Muscle of back (tissue), 13 donors: ENCODE results near the gene ZFP91. TPM values are rescaled to one million over a fixed set of nuclear protein-coding genes. Genes with fewer than 3 reads are reported as not detected.
"Not testable (repeated sequence)": the region's sequence is repeated elsewhere in the genome, so short reads cannot be mapped to it uniquely, and the experiment has no call there.

ENCODE experiments used
- DNase-seq, 3 donors: peaks; one replicate each; pipeline versions ENCODE4 v3.0.0 to v3.0.0-alpha.2; 2013
- long read RNA-seq, 9 donors: transcript quantifications; one replicate each; lab custom pipeline, GENCODE V29; 2026
- polyA plus RNA-seq, 10 donors: library from polyadenylated mRNA; unstranded; fragments of 120-200 nt; gene quantifications; one replicate each; pipeline ENCODE4 v1.2.1, GENCODE V29; 2013; ENCODE audit not compliant: insufficient read length in 10 of 10

ZFP91 gene, protein sequence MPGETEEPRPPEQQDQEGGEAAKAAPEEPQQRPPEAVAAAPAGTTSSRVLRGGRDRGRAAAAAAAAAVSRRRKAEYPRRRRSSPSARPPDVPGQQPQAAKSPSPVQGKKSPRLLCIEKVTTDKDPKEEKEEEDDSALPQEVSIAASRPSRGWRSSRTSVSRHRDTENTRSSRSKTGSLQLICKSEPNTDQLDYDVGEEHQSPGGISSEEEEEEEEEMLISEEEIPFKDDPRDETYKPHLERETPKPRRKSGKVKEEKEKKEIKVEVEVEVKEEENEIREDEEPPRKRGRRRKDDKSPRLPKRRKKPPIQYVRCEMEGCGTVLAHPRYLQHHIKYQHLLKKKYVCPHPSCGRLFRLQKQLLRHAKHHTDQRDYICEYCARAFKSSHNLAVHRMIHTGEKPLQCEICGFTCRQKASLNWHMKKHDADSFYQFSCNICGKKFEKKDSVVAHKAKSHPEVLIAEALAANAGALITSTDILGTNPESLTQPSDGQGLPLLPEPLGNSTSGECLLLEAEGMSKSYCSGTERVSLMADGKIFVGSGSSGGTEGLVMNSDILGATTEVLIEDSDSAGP
- polyA plus RNA-seq, result 10 to 100 TPM; 37.1 to 48.6 (median 43.2) TPM
- long read RNA-seq, donor 1, full-length matches to known transcripts, result 9 of 68 reads
- long read RNA-seq, donor 1, partial matches to known transcripts, result 59 of 68 reads
- long read RNA-seq, donor 1, other reads (novel, unspliced or antisense), result 0 of 68 reads
- long read RNA-seq, donor 2, full-length matches to known transcripts, result 1 of 1 reads
- long read RNA-seq, donor 2, partial matches to known transcripts, result 0 of 1 reads
- long read RNA-seq, donor 2, other reads (novel, unspliced or antisense), result 0 of 1 reads
- long read RNA-seq, donor 3, result 0 reads
- long read RNA-seq, donor 4, full-length matches to known transcripts, result 2 of 2 reads
- long read RNA-seq, donor 4, partial matches to known transcripts, result 0 of 2 reads
- long read RNA-seq, donor 4, other reads (novel, unspliced or antisense), result 0 of 2 reads
- long read RNA-seq, donor 5, full-length matches to known transcripts, result 1 of 1 reads
- long read RNA-seq, donor 5, partial matches to known transcripts, result 0 of 1 reads
- long read RNA-seq, donor 5, other reads (novel, unspliced or antisense), result 0 of 1 reads
- long read RNA-seq, donor 6, full-length matches to known transcripts, result 1 of 15 reads
- long read RNA-seq, donor 6, partial matches to known transcripts, result 14 of 15 reads
- long read RNA-seq, donor 6, other reads (novel, unspliced or antisense), result 0 of 15 reads
- long read RNA-seq, donor 7, full-length matches to known transcripts, result 4 of 4 reads
- long read RNA-seq, donor 7, partial matches to known transcripts, result 0 of 4 reads
- long read RNA-seq, donor 7, other reads (novel, unspliced or antisense), result 0 of 4 reads
- long read RNA-seq, donor 8, result 0 reads
- long read RNA-seq, donor 9, result 0 reads

DNA sequence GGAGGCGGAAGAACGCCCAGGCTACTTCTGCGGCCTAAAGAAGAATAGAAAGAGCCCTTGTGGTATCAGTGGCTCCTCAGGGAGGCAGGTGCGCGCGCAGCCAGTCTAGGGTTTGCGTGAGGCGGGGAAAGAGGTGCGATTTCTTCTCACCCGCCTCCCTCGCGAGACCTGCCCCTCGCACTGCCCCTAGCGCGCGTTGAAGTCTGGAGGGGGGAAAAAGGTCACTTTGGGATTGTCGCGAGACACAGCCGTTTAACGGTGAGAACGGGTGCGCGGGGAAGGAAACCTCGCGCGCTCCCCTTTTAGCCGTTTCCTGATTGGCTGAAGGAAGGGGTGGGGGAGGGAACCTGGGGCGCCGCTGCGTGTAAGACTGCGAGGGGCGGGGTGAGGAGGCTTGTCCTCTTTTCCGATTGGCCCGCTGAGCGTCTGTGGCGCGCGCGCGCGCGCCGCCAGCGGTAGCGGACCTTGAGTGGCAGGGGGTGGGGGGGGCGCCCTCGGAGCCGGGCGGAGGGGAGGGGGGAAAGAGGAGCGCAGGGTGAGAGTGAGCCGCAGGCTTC lies at the start of gene ZFP91:
Gene ZFP91 (plus strand): TSS at position 429 of the 557 bp plus-strand sequence. CDS start 219 bp downstream, outside the sequence.
- peak; percentile 98 to 99 (median 99) for DNase-seq

DNA sequence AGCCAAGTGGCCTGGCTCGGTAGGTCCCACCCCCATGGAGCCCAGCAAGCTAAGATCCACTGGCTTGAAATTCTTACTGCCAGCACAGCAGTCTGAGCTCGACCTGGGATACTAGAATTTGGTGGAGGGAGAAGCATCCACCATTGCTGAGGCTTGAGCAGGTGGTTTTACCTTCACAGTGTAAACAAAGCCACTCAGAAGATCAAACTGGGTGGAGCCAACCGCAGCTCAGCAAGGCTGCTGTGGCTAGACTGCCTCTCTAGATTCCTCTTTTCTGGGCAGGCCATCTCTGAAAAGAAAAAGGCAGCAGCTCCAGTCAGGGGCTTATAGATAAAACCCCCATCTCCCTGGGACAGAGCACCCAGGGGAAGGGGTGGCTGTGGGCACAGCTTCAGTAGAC lies 48.6 kb upstream of the ZFP91 start:
- no peak for DNase-seq

DNA sequence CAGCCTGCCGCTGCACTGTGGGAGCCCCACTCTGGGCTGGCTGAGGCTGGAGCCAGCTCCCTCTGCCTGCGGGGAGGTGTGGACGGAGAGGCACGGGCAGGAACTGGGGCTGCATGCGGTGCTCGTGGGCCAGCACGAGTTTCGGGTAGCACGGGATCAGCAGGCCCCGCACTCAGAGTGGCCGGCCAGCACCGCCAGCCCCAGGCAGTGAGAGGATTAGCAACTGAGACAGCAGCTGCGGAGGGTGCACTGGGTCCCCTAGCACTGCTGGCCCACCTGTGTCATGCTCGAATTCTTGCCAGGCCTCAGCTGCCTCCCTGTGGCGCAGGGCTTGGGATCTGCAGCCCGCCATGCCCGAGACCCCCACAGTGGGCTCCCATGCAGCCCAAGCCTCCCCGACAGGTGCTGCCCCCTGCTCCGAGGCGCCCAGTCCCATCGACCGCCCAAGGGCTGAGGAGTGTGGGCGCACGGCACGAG lies 47.0 kb upstream of the ZFP91 start:
- DNase-seq, result no peak

DNA sequence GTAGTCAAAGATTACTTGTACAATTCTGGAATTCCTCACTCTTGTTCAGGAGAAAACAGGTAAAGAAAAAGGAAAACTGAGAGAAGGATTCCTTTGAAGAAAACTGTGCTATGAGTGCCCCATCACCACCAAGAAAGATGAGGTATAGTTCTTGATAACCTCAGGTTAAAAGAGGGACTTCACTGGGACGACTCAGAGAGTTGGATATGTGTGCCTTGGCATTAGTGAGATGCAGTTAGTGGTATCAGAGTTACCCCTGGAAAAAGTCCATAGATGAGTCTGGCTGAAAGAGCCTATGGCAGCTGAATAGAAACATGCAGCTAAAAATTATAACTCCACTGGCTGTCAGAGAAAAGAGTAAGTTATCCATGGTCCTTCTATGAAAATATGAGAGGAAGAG lies 32.0 kb upstream of the ZFP91 start:
- DNase-seq, result no peak

DNA sequence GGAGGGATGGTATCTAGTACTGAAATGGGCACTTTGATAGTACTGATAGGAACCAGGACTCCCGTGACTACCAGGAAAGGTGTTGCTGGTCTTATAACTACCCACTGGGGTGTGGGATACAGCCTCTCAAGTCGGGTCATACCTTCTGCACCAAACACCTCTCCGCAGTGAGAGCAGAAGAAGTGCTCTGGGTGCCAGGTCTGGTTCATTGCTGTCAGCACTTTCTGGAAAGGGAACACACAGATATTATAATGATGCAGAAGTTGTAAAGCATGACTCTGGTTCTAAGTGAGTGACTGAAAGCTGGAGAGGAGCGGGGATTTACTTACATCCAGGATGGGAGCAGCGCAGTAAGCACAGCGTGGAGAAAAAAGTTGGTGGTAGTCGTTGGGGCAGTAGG lies 29.2 kb upstream of the ZFP91 start:
- no peak for DNase-seq

DNA sequence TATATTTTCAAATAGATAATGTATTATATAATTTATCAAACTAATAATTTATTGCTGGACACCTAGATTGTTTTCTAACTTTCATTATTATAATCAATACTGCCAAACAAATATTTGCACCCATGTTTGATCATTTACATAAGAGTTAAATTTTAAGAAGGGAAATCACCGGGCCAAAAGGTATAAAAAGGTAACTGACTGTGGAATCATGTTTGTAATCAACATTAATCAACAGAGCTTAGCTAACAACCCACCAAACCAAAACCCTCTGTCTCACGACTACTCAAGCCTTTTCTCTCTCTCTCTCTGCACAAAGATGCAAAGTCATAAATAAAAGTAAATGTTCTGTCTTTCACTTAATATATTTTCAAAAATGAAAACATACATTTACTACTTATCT lies 18.0 kb upstream of the ZFP91 start:
- no peak for DNase-seq

DNA sequence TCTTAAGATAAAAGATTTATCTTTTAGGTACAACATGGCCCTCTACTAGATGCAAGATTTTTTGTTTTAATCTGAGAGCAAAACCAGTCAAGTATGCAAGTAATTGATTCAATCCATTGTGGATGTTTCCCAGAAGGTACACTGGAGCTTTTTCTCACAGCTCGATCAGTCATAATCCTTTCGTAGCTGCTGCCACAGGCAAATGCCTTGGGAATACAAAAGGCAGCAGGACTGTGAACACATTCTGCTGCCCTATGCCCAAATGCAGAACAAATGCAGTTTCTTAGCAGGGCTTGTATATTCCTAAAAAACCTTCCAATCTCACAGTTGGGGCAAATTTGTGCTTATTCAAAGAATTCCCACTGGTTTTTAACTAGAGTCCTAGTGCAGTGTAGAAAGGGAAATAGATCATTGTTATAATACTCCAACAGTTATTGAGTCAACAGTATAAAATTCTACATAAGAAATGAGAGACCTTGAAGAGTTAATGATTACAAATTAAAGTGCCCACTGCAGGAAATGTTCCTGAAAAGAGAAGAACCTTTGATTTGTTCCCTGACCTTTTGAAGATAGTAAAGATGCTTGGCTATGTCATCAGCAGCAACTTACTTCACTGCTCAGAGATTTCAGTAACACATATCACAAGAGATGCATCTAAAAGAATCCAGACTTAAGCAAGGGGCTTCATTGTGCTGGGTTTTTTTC lies 17.3 kb upstream of the ZFP91 start:
- DNase-seq, result no peak

DNA sequence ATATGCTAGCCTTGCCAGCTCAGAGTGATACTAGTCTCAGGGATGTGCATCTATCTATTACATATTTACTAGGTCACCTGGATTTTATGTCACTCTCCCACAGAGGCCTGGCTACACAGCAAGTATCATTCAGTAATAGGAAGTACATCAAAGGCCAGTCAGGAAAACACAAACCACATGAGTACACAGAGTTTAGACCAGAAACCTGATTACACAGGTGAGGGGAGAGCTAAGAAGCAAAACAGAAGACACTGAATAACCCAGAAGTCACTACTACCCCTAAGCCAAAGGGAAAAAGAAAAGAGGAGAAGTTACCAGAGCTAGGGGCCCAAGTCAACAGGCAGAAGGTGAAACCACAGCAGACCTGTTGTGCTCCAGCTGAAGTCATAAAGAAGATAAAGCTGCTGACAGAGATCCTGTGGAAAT lies 16.5 kb upstream of the ZFP91 start:
- no peak for DNase-seq

DNA sequence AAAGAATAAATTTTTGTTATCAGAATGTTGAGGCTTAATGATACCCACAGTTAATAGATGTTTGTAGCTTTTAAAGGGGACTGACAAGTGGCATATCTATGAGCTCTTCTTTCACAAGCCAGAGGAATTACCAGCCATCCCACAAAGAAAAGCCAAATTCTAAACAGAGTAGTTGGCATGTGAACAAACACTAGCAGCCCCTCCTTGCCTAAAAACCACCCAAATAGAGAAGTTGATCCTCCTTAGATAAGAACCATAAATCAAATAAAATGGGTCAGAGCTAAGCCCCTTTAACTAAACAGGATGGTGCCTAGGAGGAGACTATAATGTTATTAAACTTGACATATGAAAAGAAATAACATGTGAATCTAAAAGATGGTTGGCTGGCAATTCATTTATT lies 14.6 kb upstream of the ZFP91 start:
- no peak for DNase-seq

DNA sequence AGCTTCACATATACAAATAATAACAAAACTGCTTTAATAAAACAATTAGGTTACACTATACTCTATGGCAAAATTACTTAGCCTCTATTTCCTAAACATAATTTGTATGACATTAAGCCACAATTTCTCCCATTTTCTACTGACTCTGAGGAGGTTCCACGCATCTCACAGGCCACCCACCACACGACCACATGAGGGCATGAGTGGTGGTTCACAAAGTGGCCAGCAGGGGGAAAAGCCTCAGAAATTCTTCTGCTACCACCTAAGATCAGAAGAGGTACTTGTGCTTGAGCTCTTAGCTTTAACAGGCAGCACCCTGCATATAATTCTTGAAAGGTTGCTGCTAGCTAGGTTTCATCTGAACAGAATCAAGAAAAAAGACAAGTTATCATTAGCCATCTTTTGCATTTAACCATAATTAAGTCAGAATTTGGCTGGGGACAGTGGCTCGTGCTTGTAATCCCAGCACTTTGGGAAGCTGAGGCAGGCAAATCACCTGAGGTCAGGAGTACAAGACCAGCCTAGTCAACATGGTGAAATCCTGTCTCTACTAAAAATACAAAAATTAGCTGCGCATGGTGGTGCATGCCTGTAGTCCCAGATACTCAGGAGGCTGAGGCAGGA lies 10.9 kb upstream of the ZFP91 start:
- DNase-seq, result peak in 2 of 3 donors; percentile 19 to 46

DNA sequence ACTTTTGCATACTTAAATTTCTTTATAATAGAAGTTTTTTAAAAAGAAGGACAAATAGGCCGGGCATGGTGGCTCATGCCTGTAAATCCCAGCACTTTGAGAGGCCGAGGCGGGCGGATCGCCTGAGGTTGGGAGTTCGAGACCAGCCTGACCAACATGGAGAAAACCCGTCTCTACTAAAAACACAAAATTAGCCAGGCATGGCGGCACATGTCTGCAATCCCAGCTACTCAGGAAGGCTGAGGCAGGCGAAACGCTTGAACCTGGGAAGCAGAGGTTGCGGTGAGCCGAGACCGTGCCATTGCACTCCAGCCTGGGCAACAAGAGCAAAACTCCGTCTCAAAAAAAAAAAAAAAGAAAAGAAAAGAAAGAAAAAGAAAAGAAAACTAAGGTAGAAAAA lies 6.0 kb upstream of the ZFP91 start:
- not testable (repeated sequence) for DNase-seq

DNA sequence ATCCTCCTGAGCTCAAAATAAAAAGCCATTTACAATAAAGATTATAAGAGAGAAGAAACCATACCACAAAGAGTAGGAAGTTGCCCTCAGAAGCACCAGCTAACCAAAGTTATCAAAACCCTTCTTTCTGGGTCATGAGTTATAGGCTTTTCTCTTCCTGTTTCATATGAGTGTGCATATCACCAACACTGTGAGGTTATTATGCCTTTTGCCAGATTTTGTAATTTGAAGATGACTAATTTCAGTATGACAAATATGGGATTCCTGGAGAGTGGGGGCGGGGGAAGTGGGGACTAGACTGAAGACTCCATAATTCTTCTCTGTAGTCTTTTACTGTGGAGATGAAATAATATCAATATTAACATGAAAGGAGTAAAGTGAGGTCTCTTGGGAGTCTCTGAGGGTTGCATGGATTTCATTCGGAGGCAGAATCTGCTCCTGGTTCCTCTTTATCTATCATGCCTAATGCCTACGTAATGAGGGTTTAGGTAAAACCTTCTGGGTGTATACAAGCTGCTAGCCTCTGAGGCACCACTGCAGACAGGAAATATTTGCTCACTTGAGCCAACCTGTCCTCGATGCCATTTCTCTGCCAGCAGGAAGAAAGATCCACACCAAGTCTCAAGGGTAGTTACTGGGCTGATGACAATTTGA lies 5.3 kb upstream of the ZFP91 start:
- peak in 1 of 3 donors; percentile 58 for DNase-seq

DNA sequence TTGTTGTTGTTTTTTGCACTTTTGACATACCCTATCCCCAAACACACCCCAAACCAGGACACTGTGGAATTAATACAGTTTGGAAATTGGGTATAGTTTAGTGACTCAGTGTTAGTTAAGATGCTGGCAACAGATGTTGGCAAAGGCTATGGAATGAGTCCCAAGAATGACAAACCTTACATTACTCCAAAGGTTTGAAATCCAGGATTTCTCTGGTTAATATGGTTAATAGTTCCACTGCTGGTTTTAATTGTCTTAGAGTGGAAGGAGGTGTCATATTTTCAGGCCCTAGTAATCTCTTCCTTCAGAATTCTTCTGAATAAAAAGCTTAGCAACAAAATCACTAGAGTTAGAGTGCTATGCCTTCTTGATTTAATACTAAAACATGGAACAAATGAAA lies 4.0 kb upstream of the ZFP91 start:
- DNase-seq, result peak in 1 of 3 donors; percentile 28

DNA sequence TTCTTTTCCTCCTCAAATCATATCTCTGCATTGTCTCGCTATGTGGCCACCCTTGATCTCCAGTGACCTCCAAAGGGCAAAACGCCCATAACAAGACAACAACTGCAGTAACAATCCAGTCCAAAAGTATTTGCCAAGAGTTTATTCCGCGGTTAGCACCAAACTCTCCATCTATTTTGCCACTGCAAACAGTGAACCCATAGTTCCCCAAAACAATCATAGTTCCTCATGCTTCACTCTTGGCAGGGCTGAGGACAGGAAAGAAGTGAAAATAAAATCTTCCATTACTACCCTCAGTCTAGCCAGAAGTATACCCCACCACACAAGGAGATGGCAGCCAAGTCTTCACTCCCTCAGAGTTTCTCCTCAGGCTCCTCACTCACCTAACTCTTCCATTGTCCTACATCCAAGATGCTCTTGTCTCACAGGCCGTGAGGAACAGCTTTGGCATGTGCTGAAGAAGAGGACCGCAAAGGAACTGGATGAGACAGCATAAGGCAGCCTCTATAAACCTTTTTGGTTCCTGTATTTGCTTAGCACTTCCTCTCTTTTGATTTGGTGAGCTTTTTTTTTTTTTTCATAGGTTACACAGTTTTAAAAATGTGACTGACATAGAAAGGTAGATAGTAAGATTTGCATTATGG lies 3.4 kb upstream of the ZFP91 start, which contains the start of gene LPXN:
Gene LPXN (minus strand): TSS at position 480 of the 644 bp plus-strand sequence. CDS start 84 bp downstream, at position 396.
- peak in 2 of 3 donors; percentile 16 to 41 for DNase-seq

DNA sequence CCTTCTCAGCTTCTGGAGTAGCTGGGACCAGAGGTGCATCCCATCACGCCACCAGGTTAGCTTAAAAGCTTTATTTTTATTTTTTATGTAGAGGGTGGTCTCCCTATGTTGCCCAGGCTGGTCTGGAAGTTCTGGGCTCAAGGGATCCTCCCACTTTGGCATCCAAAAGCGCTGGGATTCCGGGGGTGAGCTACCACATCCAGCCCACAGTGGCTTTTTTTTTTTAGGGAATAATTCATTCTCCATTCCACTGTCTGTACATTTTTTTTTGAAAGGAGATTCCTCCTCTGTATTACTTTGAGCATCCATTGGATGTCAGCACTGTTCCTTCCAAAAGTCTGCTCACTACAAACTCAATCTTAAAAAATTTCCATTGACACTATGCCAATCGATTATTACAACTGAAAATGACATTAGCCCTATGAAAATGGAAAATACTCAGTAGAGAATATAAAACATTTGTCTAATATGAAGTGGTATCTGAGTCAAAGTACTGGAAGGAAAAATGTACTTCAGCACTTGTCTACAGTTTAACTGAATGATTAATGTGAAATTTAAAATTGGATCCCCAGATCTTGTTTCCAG lies 1.9 kb upstream of the ZFP91 start:
- peak; percentile 49 to 80 (median 65) for DNase-seq

DNA sequence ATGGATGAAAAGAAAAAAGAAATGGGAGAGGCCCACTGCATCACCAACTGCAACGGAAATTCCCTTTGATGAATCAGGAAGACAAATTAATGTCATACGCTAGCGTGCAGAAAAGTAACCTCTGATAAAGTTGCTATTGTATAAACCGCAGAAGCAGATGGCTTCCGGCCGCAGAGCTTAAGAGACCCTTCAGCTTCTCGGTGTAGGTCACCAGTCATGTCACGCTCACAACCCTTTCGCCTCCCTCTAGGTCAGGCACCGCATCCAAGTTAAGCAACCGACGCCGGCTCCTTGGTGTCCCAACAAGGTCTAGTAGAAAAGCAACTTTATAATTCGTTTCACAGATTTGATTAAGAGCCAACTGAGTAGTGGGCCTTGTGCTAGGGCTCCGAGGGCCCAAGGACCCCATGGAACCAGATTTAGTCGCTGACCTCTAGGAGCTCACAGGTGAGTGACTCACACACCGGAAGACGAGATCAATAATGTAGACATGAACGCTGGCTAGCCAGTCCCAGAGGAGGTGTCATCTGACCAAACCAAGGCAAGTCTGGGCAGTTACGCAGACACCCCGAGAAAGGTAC lies 1.2 kb upstream of the ZFP91 start:
- DNase-seq, result peak in 1 of 3 donors; percentile 74

DNA sequence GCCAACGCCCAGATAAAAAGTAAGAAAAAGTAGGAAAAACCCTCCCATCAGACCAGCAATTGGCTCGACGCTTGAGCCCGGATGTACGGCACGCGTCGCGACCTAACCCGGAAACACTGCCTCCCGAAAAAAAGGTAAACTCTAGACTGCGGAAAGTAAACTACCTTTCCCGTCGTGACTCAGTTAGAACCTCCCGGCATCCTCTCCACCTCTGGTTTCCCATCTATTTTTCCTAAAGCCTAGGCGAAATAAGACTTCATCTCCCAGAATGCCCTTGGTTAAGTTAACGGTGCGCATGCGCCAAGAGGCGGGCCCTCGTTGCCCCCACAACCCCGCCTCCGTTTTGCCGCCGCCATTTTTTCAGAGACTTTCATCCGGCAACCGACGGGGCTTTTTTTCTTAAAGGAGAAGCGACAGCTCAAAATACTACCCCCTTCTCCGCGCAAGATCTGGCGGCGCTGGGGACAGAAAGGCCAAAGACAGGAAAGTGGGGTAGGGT lies 678 bp upstream of the ZFP91 start:
- DNase-seq, result peak; percentile 98 to 99 (median 99)
